ENCODE data around the gene SPTB.

DNA sequence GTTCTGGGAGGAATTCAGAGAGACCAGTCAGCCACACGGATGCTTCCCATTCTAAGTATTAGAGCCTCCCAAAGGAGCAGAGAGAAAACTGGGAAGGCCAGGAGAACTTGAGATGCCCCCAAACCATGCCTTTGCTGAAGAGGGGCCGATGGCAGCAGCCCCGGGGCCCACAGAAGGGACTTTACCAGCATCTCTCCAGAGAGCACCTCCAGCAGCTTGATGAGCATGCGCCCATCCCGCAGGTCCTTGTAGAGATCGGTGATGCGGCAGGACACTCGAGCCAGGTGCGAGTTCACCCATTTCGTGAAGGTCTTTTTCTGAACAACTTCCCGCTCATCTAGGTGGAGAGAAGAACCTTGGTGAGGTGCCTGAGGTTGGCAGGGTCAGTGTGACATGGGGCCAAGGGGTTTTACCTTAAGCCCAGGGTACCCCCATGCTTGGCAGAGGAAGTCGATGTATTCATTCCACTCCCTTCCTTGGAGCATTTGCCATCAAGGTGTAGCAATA, 74.9 kb downstream of the SPTB start:
- TF ChIP-seq TAF1 (IDR thresholded peaks at IDR 0.05; ENCODE audit: low read depth, low read length), result no peak
- no peak for TF ChIP-seq POLR2A (IDR thresholded peaks at IDR 0.05; ENCODE audit: low read depth, low read length)
- TF ChIP-seq POLR2AphosphoS5 (IDR thresholded peaks at IDR 0.05; ENCODE audit: low read depth, low read length), result no peak
